ENCODE results near the gene PRUNE2. TPM values are rescaled to one million over a fixed set of nuclear protein-coding genes. Genes with fewer than 3 reads are reported as not detected.
A peak's percentile ranks its signal among the peaks of the same experiment; 100 is the strongest.

The PRUNE2 gene
- total RNA-seq, 2 donors from 2014 or later, result 12.1 to 90.0 TPM

GRCh38 chr9:76620996-76621395 lies 284.9 kb downstream of the PRUNE2 start:
- no peak overlapping the region for H3K9ac ChIP-seq (ENCODE audit: low read depth in 2 of 2, low read length in 2 of 2)

GRCh38 chr9:76620581-76620980 lies 285.3 kb downstream of the PRUNE2 start:
- H3K27ac ChIP-seq, result no peak overlapping the region
- intact Hi-C loops (cut with DNase I), result no loop called here
- H3K27me3 ChIP-seq, result no peaks in the 10 kb centered on the region
- no peak for DNase-seq
- H3K36me3 ChIP-seq, result no peaks in the 10 kb centered on the region
- no peaks in the 10 kb centered on the region for H3K9me3 ChIP-seq
- no peak overlapping the region for H3K4me3 ChIP-seq
- TF ChIP-seq CTCF (IDR thresholded peaks at IDR 0.05), result no peak
- peaks cover 7% of the 10 kb centered on the region for H3K4me1 ChIP-seq
- no peak overlapping the region for H3K9ac ChIP-seq (ENCODE audit: low read depth in 2 of 2, low read length in 2 of 2)

More at GRCh38 chr9:76620996-76621395, 284.9 kb downstream of the PRUNE2 start:
- H3K27ac ChIP-seq, result no peak overlapping the region
- TF ChIP-seq CTCF (IDR thresholded peaks at IDR 0.05), result no peak
- H3K9me3 ChIP-seq, result no peaks in the 10 kb centered on the region
- intact Hi-C loops (cut with DNase I), result no loop called here
- no peak for DNase-seq
- no peak overlapping the region for H3K4me3 ChIP-seq
- H3K36me3 ChIP-seq, result no peaks in the 10 kb centered on the region
- peaks cover 7% of the 10 kb centered on the region for H3K4me1 ChIP-seq
- no peaks in the 10 kb centered on the region for H3K27me3 ChIP-seq

- H3K9me3 ChIP-seq, result no peaks in the 10 kb centered on the region
- peaks cover 7% of the 10 kb centered on the region for H3K4me1 ChIP-seq
- H3K4me3 ChIP-seq, result no peak overlapping the region
- intact Hi-C loops (cut with DNase I), result no loop called here
- no peak for DNase-seq
- H3K9ac ChIP-seq (ENCODE audit: low read depth in 2 of 2, low read length in 2 of 2), result no peak overlapping the region
- H3K27ac ChIP-seq, result no peak overlapping the region
- H3K36me3 ChIP-seq, result no peaks in the 10 kb centered on the region
- no peak for TF ChIP-seq CTCF (IDR thresholded peaks at IDR 0.05)
- H3K27me3 ChIP-seq, result no peaks in the 10 kb centered on the region
Observed at GRCh38 chr9:76619640-76620039, 286.3 kb downstream of the PRUNE2 start.

- no peaks in the 10 kb centered on the region for H3K9me3 ChIP-seq
- no peaks in the 10 kb centered on the region for H3K36me3 ChIP-seq
- peaks cover 7% of the 10 kb centered on the region for H3K4me1 ChIP-seq
- intact Hi-C loops (cut with DNase I), result no loop called here
- no peak for DNase-seq
- no peaks in the 10 kb centered on the region for H3K27me3 ChIP-seq
- no peak for TF ChIP-seq CTCF (IDR thresholded peaks at IDR 0.05)
- no peak overlapping the region for H3K4me3 ChIP-seq
- no peak overlapping the region for H3K9ac ChIP-seq (ENCODE audit: low read depth in 2 of 2, low read length in 2 of 2)
- H3K27ac ChIP-seq, result peak overlapping the region; percentile 39
Observed at GRCh38 chr9:76619197-76619596, 286.7 kb downstream of the PRUNE2 start.

- intact Hi-C loops (cut with DNase I), result no loop called here
- H3K27ac ChIP-seq, result peak overlapping the region; percentile 39
- no peak for DNase-seq
- no peak for TF ChIP-seq CTCF (IDR thresholded peaks at IDR 0.05)
- no peaks in the 10 kb centered on the region for H3K9me3 ChIP-seq
- no peaks in the 10 kb centered on the region for H3K36me3 ChIP-seq
- no peak overlapping the region for H3K9ac ChIP-seq (ENCODE audit: low read depth in 2 of 2, low read length in 2 of 2)
- H3K27me3 ChIP-seq, result no peaks in the 10 kb centered on the region
- peaks cover 7% of the 10 kb centered on the region for H3K4me1 ChIP-seq
- no peak overlapping the region for H3K4me3 ChIP-seq
Observed at GRCh38 chr9:76618762-76619161, 287.2 kb downstream of the PRUNE2 start.
